Omental fat pad (tissue), 4 donors: ENCODE measurements around the gene STOML1. TPM values are rescaled to one million over a fixed set of nuclear protein-coding genes. Genes with fewer than 3 reads are reported as not detected.
A peak's percentile ranks its signal among the peaks of the same experiment; 100 is the strongest.

Experiments
- ATAC-seq: fragments of 150-250 bp; one replicate; pipeline ENCODE4 v1.9.1; 2016; ENCODE audit warnings: mild to moderate bottlenecking, moderate library complexity; ENCODE audit not compliant: low FRiP score
- DNase-seq: peaks from one replicate; pipeline ENCODE4 v3.0.0-alpha.2; 2019; ENCODE audit warnings: low spot score
- total RNA-seq, 4 donors: library from RNA; depleted of rRNA; stranded (reverse); fragments of >200 nt; gene quantifications; one replicate each; pipeline ENCODE4 v1.1.0, GENCODE V29; 2016
- TF ChIP-seq, protein P1 (sequence below), 3 donors: fragments of 450-650 bp; IDR thresholded peaks; one replicate each; pipeline ENCODE4 v1.5.1; 2016 to 2017; ENCODE audit warnings: antibody characterized with exemption in 3 of 3, mild to moderate bottlenecking in 3 of 3, moderate library complexity in 2 of 3

STOML1 gene
- total RNA-seq, 4 donors from 2014 or later = 9.8 to 24.0 (median 15.9) TPM

DNA sequence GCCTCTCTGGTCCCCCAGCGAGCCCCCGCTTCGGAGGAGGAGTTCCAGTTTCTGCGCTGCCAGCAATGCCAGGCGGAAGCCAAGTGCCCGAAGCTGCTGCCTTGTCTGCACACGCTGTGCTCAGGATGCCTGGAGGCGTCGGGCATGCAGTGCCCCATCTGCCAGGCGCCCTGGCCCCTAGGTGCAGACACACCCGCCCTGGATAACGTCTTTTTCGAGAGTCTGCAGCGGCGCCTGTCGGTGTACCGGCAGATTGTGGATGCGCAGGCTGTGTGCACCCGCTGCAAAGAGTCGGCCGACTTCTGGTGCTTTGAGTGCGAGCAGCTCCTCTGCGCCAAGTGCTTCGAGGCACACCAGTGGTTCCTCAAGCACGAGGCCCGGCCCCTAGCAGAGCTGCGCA lies 5.9 kb upstream of the STOML1 start:
- ATAC-seq (no peak), DNase-seq (no peak)
- TF ChIP-seq, protein P1, sequence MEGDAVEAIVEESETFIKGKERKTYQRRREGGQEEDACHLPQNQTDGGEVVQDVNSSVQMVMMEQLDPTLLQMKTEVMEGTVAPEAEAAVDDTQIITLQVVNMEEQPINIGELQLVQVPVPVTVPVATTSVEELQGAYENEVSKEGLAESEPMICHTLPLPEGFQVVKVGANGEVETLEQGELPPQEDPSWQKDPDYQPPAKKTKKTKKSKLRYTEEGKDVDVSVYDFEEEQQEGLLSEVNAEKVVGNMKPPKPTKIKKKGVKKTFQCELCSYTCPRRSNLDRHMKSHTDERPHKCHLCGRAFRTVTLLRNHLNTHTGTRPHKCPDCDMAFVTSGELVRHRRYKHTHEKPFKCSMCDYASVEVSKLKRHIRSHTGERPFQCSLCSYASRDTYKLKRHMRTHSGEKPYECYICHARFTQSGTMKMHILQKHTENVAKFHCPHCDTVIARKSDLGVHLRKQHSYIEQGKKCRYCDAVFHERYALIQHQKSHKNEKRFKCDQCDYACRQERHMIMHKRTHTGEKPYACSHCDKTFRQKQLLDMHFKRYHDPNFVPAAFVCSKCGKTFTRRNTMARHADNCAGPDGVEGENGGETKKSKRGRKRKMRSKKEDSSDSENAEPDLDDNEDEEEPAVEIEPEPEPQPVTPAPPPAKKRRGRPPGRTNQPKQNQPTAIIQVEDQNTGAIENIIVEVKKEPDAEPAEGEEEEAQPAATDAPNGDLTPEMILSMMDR (IDR thresholded peaks at IDR 0.05) = no peak

- ATAC-seq = no peak
- TF ChIP-seq, protein P1 (IDR thresholded peaks at IDR 0.05) = no peak
- DNase-seq = no peak
These were observed 4.8 kb upstream of the STOML1 start for GRCh38 chr15:73996939-73997338.

GRCh38 chr15:73996267-73996666 lies 4.2 kb upstream of the STOML1 start:
- TF ChIP-seq, protein P1 (IDR thresholded peaks at IDR 0.05) = no peak
- ATAC-seq = no peak

DNA sequence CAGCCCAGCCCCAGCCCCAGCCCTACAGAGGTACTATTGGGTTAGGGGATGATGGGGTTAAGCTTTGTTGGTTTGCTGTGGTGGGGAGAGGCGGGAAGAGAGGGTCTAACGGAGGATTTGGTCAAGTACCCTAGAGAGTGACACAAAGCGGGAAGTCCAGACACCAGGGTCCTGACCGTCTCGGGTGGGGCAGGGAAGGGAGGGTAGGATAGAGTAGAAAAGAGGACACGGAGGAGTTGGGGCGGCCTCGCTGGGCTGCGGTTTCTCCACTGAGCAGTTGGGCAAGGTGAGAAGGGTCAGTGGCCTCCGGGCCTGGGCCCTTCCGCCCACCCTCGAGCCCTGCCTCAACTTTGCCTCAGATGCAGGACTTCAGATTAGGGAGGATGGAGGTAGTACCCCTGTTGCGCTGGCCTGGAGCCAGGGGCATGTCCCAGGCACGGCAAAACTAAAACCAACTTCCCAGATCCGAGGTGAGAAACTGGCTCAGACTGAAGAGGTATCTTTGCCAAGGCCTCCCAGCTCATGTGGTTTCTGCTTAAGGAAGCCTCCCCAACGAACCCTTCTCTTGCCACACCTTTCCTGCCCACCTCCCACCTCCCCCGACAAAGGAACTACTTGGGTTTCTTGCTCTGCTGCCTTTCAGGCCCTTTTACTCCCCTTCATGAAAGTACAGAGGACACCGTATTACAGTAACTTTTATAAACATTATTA lies 3.0 kb upstream of the STOML1 start:
- TF ChIP-seq, protein P1 (IDR thresholded peaks at IDR 0.05) = no peak
- no peak for ATAC-seq
- no peak for DNase-seq

More at GRCh38 chr15:73996267-73996666, 4.2 kb upstream of the STOML1 start:
- no peak for DNase-seq

- DNase-seq = peak; percentile 91
- peak; percentile 91 for ATAC-seq
- TF ChIP-seq, protein P1 (IDR thresholded peaks at IDR 0.05) = no peak
These were observed 2.4 kb upstream of the STOML1 start, which contains the start of gene PML for GRCh38 chr15:73994413-73994883. PML (plus strand) TSS chr15:73994716; CDS start chr15:73994813, 97 bp downstream.

DNA sequence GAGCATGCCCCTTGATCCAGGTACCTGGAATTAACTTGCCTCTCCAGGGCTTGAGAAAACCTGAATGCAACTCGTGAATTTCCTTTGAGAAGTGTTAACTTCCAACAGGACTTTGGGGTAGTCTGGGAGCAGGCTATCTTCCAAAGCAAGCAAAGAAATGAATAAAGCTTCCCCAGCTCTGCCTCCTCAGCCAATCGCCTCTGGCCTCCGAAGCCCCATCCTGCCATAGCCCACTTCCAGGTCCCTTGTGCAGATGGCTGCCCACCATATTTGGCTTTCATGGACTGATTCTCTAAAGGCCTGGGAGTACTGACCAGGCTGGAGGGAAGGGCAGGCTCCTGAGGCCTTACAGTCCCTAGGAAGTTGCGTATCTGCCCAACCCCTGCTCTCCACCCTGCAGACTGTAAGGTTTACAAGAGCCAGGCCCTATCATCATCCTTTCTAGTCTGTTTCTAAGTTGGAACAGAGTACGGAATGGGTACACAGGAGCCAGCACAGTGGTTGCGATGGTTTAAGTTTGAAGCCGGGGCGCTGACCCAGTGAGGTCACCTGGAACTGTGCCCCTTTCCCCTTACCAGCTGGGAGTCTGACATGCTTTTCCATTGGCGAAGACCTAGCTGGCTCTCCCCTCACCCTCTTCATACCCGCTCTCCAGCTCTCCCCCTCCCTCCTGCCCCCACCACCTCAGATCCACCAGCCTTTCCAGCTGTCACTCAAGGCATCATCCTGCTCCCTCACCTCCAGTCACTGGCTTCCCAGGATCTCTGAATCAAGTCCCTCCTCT lies 1.3 kb upstream of the STOML1 start:
- TF ChIP-seq, protein P1 (IDR thresholded peaks at IDR 0.05) = no peak
- DNase-seq = no peak
- no peak for ATAC-seq
